CD4-positive, alpha-beta T cell (primary cell): ENCODE measurements around the gene IL4R. TPM values are rescaled to one million over a fixed set of nuclear protein-coding genes. Genes with fewer than 3 reads are reported as not detected.

ENCODE experiments used
- ATAC-seq: fragments of 200-7000 bp; cut with Tn5 transposase; one replicate; pipeline ENCODE4 v1.10.0; 2022; ENCODE audit warnings: mild to moderate bottlenecking; ENCODE audit not compliant: poor library complexity
- CTCF ChIA-PET: fragments of 350-600 bp; sonication (Branson Sonifier 250); formaldehyde crosslinking; loops from one replicate; lab custom pipeline; 2021; ENCODE audit warnings: antibody characterized with exemption, inconsistent platforms; lab: Charles Lee
- POLR2A ChIA-PET: fragments of 350-600 bp; sonication (Branson Sonifier 250); formaldehyde crosslinking; loops from one replicate; lab custom pipeline; 2021; ENCODE audit warnings: antibody characterized with exemption, inconsistent platforms; lab: Charles Lee
- DNase-seq, 14 experiments: peaks; one replicate each; pipeline ENCODE4 v3.0.0-alpha.2; 2013 to 2020; ENCODE audit warnings: mixed read lengths in 2 of 14
- H3K27ac ChIP-seq, 2 donors: one replicate each; pipeline versions ENCODE4 v1.5.1 to v1.7.0; 2013; ENCODE audit warnings: low read length in 2 of 2, low read depth in 1 of 2, mild to moderate bottlenecking in 1 of 2
- H3K27me3 ChIP-seq, 2 experiments: 1 replicate in 1 of 2; 2 replicates in 1 of 2; pipeline versions ENCODE4 v1.6.1 to v1.7.0; 2013; ENCODE audit warnings: low read length in 2 of 2, control low read depth in 1 of 2, mild to moderate bottlenecking in 1 of 2, moderate library complexity in 1 of 2; ENCODE audit not compliant: insufficient read depth in 2 of 2, control insufficient read depth in 1 of 2
- H3K36me3 ChIP-seq: one replicate; pipeline ENCODE4 v1.6.1; 2013; ENCODE audit warnings: low read length, control low read depth; ENCODE audit not compliant: insufficient read depth
- H3K4me1 ChIP-seq: one replicate; pipeline ENCODE4 v1.6.1; 2013; ENCODE audit warnings: low read length, control low read depth; ENCODE audit not compliant: insufficient read depth
- H3K4me3 ChIP-seq: one replicate; pipeline ENCODE4 v1.5.1; 2013; ENCODE audit warnings: mild to moderate bottlenecking, low read length, moderate library complexity
- H3K9me3 ChIP-seq, 2 experiments: 1 replicate in 1 of 2; 2 replicates in 1 of 2; pipeline versions ENCODE4 v1.6.1 to v1.7.0; 2013; ENCODE audit warnings: low read length in 2 of 2, mild to moderate bottlenecking in 2 of 2, control low read depth in 1 of 2, moderate library complexity in 1 of 2; ENCODE audit not compliant: control insufficient read depth in 1 of 2, insufficient read depth in 1 of 2
- H3K27ac Mint-ChIP-seq: one replicate; pipeline ENCODE4 v1.8.0; 2020; ENCODE audit warnings: mixed read lengths
- H3K27me3 Mint-ChIP-seq: one replicate; pipeline ENCODE4 v1.8.0; 2021; ENCODE audit warnings: mixed read lengths
- H3K36me3 Mint-ChIP-seq: one replicate; pipeline ENCODE4 v1.8.0; 2021; ENCODE audit warnings: low read depth, mixed read lengths
- H3K4me1 Mint-ChIP-seq: one replicate; pipeline ENCODE4 v1.8.0; 2021; ENCODE audit warnings: low read depth, mixed read lengths
- H3K4me3 Mint-ChIP-seq: one replicate; pipeline ENCODE4 v1.8.0; 2020; ENCODE audit warnings: mild to moderate bottlenecking, mixed read lengths
- H3K9me3 Mint-ChIP-seq: one replicate; pipeline ENCODE4 v1.8.0; 2020; ENCODE audit warnings: mixed read lengths
- CTCF ChIP-seq: fragments of 200-600 bp; IDR thresholded peaks from one replicate; pipeline ENCODE4 v1.8.0; 2022; ENCODE audit warnings: antibody characterized with exemption, mild to moderate bottlenecking
- intact Hi-C, 2 experiments: fragments of 100-400 bp; cut with DNase I in 1 of 2; cut with micrococcal nuclease in 1 of 2; formaldehyde crosslinking; loops; one replicate each; pipeline versions ENCODE4 v1.15.1 to v1.9.0; 2023 to 2025; cut with DNase I, micrococcal nuclease
- total RNA-seq, 174 experiments: library from RNA in 2 of 174; stranded (reverse) in 2 of 174; gene quantifications; one replicate each; pipeline ENCODE4 v1.2.3 and lab custom pipeline; 2021 to 2026

IL4R gene
- total RNA-seq, 2 experiments from 2014 or later = 145 to 147 TPM

- Mint-ChIP-seq H3K9me3 (no peaks in the 10 kb centered on the region), H3K4me1 (peaks cover 26% of the 10 kb centered on the region), H3K36me3 (peaks cover 21% of the 10 kb centered on the region), H3K27me3 (no peaks in the 10 kb centered on the region), H3K27ac (no peak overlapping the region), H3K4me3 (peak overlapping the region; percentile 73)
- H3K4me3 ChIP-seq = no peak overlapping the region
- DNase-seq (no peak), ATAC-seq (no peak)
- POLR2A ChIA-PET = no interaction called here
- H3K9me3 ChIP-seq = no peaks in the 10 kb centered on the region
- CTCF ChIA-PET = no interaction called here
- H3K4me1 ChIP-seq = peaks cover 34% of the 10 kb centered on the region
- intact Hi-C loops = no loop called here
- TF ChIP-seq CTCF = no peak
- H3K27me3 ChIP-seq = no peaks in the 10 kb centered on the region
- no peaks in the 10 kb centered on the region for H3K36me3 ChIP-seq
- no peak overlapping the region for H3K27ac ChIP-seq
Measured at GRCh38 chr16:27311448-27311830, 2.3 kb upstream of the IL4R start.

- H3K9me3 ChIP-seq = no peaks in the 10 kb centered on the region
- Mint-ChIP-seq H3K27ac (peak overlapping the region; percentile 92), H3K4me3 (peak overlapping the region; percentile 73), H3K27me3 (no peaks in the 10 kb centered on the region), H3K36me3 (peaks cover 21% of the 10 kb centered on the region), H3K9me3 (no peaks in the 10 kb centered on the region), H3K4me1 (peaks cover 30% of the 10 kb centered on the region)
- POLR2A ChIA-PET = no interaction called here
- H3K27ac ChIP-seq = no peak overlapping the region
- H3K36me3 ChIP-seq = no peaks in the 10 kb centered on the region
- ATAC-seq (no peak), DNase-seq (no peak)
- H3K4me1 ChIP-seq = peaks cover 39% of the 10 kb centered on the region
- CTCF ChIA-PET = no interaction called here
- H3K4me3 ChIP-seq = no peak overlapping the region
- no peaks in the 10 kb centered on the region for H3K27me3 ChIP-seq
- TF ChIP-seq CTCF = no peak
- intact Hi-C loops = no loop called here
Measured at GRCh38 chr16:27311897-27312303, 1.9 kb upstream of the IL4R start.

GRCh38 chr16:27312580-27313421 lies 973 bp upstream of the IL4R start:
- intact Hi-C loops = no loop called here
- Histone ChIP-seq H3K27ac (peak overlapping the region; percentile 60 to 94), H3K4me1 (peaks cover 48% of the 10 kb centered on the region), H3K27me3 (no peaks in the 10 kb centered on the region), H3K9me3 (no peaks in the 10 kb centered on the region), H3K4me3 (peak overlapping the region; percentile 91), H3K36me3 (no peaks in the 10 kb centered on the region)
- ATAC-seq = no peak
- no peaks in the 10 kb centered on the region for H3K9me3 Mint-ChIP-seq
- H3K27ac Mint-ChIP-seq = peak overlapping the region; percentile 92
- TF ChIP-seq CTCF = no peak
- no peaks in the 10 kb centered on the region for H3K27me3 Mint-ChIP-seq
- peaks cover 21% of the 10 kb centered on the region for H3K36me3 Mint-ChIP-seq
- ChIA-PET CTCF (no interaction called here), POLR2A (interaction anchor here (0.8 to 1.3 kb wide), 4 partner anchors 17 to 94 kb away, joined by 3 to 4 read pairs (median 4); no protein-coding TSS in a partner anchor)
- H3K4me1 Mint-ChIP-seq = peaks cover 39% of the 10 kb centered on the region
- DNase-seq = no peak
- peak overlapping the region; percentile 95 for H3K4me3 Mint-ChIP-seq
